Ovary (tissue), 9 donors: ENCODE results near the gene ATXN1. TPM values are rescaled to one million over a fixed set of nuclear protein-coding genes. Genes with fewer than 3 reads are reported as not detected.

Experiments
- DNase-seq, 5 donors: peaks; one replicate each; pipeline ENCODE4 v3.0.0-alpha.2; 2019 to 2020
- H3K27ac ChIP-seq, 2 donors: fragments of 200-600 bp; one replicate each; pipeline versions ENCODE4 v1.5.1 to v1.8.0; 2019 to 2022
- H3K27me3 ChIP-seq: fragments of 200-600 bp; one replicate; pipeline ENCODE4 v1.8.0; 2022
- H3K36me3 ChIP-seq: fragments of 200-600 bp; sonication (generic); one replicate; pipeline ENCODE4 v1.5.1; 2019
- H3K4me1 ChIP-seq: one replicate; pipeline ENCODE4 v1.8.1; 2013; ENCODE audit warnings: mild to moderate bottlenecking, moderate library complexity; ENCODE audit not compliant: insufficient read depth
- H3K4me3 ChIP-seq: fragments of 200-600 bp; sonication (generic); one replicate; pipeline ENCODE4 v1.5.1; 2017
- H3K9me3 ChIP-seq, 2 donors: fragments of 200-600 bp in 1 of 2; sonication (generic) in 1 of 2; one replicate each; pipeline versions ENCODE4 v1.5.1 to v1.8.1; 2013 to 2019; ENCODE audit warnings: mild to moderate bottlenecking in 1 of 2, moderate library complexity in 1 of 2
- EP300 ChIP-seq: sonication (generic); formaldehyde crosslinking; IDR thresholded peaks from one replicate; pipeline ENCODE4 v1.6.1; 2017; ENCODE audit warnings: antibody characterized with exemption
- POLR2A ChIP-seq: fragments of 450-650 bp; IDR thresholded peaks from one replicate; pipeline ENCODE4 v1.6.1; 2017; ENCODE audit warnings: antibody characterized with exemption, mild to moderate bottlenecking, moderate library complexity
- WGBS, 3 donors: extraction: QIAGEN DNeasy Blood & Tissue Kit in 1 of 3; methylation state at CpG; one replicate each; pipeline versions ENCODE4 v1.1.5 to v1.1.7; 2013 to 2017; 5-methylcytosine and 5-hydroxymethylcytosine counted together
- intact Hi-C, 4 donors: fragments of 100-400 bp; cut with DNase I; formaldehyde crosslinking; loops; one replicate each; pipeline versions ENCODE4 v1.11.0 to v1.15.1; 2022 to 2023
- polyA plus RNA-seq, 2 donors: library from polyadenylated mRNA; stranded (reverse); fragments of 200-250 nt in 1 of 2; fragments of 350-450 nt in 1 of 2; fragmentation: Illumina TruSeq in 1 of 2; extraction: RNeasy Lipid Tissue Mini Kit (QIAGEN cat#74804) in 1 of 2; gene quantifications; one replicate each; pipeline ENCODE4 v1.2.3, GENCODE V29; 2013 to 2014
- total RNA-seq, 7 donors: library from RNA; depleted of rRNA in 2 of 7; stranded (reverse); fragments of >200 nt in 2 of 7; fragmentation: NEBNext Ultra II Directional in 3 of 7; extraction: Animal tissue kit (Norgen Biotek cat#: 25700) in 3 of 7; gene quantifications; one replicate each; pipeline versions ENCODE4 v1.1.0 to v1.2.4, GENCODE V29; 2016 to 2023
- TF ChIP-seq, protein P1 (sequence below), 3 donors: fragments of 450-650 bp in 2 of 3; fragments of 200-600 bp in 1 of 3; IDR thresholded peaks; one replicate each; pipeline versions ENCODE4 v1.5.1 to v1.8.0; 2016 to 2022; ENCODE audit warnings: antibody characterized with exemption in 3 of 3, mild to moderate bottlenecking in 1 of 3
- donor health status: DM: no; HTN: no; CAD: no; lungs with moderate emphysema.
- donor health status: DM: no; HTN: no; CAD: no.
- donor health status: Bipolar disorder and iron deficiency.
- donor health status: DM: yes; HTN: yes; CAD: no.
- donor health status: DM: no; HTN: no; CAD: no.
- donor health status: DM: yes; HTN: yes; CAD: no.

Gene ATXN1
- total and polyA plus RNA-seq, 9 donors, result 7.3 to 38.2 (median 30.4) TPM

DNA sequence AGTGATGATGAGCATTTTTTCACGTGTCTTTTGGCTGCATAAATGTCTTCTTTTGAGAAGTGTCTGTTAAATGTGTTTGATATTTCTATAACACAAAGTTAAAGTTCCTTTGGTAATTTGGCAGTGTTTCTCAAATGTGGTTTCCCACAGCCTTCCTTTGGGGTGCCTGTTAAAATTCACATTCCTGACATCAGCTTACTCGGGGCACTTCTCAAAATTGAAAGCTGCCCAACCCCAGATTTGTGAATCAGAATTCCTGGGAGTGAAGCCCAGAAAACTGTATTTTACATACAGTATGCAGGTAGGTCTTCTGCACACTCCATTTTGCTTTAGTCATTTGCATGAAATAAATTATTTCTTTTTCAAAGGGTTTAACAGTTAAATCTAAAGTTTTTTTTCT, 315.0 kb downstream of the ATXN1 start:
- Histone ChIP-seq H3K4me3 (no peak overlapping the region), H3K4me1 (no peaks in the 10 kb centered on the region), H3K27me3 (no peaks in the 10 kb centered on the region), H3K9me3 (no peaks in the 10 kb centered on the region), H3K36me3 (no peaks in the 10 kb centered on the region), H3K27ac (no peak overlapping the region)
- intact Hi-C loops, result no loop called here
- 69 to 83% (median 83%) methylated on average over 2 of the region's 2 CpGs for WGBS, 3 donors
- DNase-seq, result no peak
- TF ChIP-seq EP300 (no peak), POLR2A (no peak)
- TF ChIP-seq, protein P1, sequence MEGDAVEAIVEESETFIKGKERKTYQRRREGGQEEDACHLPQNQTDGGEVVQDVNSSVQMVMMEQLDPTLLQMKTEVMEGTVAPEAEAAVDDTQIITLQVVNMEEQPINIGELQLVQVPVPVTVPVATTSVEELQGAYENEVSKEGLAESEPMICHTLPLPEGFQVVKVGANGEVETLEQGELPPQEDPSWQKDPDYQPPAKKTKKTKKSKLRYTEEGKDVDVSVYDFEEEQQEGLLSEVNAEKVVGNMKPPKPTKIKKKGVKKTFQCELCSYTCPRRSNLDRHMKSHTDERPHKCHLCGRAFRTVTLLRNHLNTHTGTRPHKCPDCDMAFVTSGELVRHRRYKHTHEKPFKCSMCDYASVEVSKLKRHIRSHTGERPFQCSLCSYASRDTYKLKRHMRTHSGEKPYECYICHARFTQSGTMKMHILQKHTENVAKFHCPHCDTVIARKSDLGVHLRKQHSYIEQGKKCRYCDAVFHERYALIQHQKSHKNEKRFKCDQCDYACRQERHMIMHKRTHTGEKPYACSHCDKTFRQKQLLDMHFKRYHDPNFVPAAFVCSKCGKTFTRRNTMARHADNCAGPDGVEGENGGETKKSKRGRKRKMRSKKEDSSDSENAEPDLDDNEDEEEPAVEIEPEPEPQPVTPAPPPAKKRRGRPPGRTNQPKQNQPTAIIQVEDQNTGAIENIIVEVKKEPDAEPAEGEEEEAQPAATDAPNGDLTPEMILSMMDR (IDR thresholded peaks at IDR 0.05), result no peak

- 89 to 97% (median 94%) methylated on average over 3 of the region's 3 CpGs for WGBS, 3 donors
- TF ChIP-seq, protein P1 (IDR thresholded peaks at IDR 0.05), result no peak
- no peak for TF ChIP-seq EP300
- H3K27ac ChIP-seq, result no peak overlapping the region
Measured at GRCh38 chr6:16442031-16442430, 319.2 kb downstream of the ATXN1 start.

GRCh38 chr6:16441262-16441661, 320.0 kb downstream of the ATXN1 start:
- Histone ChIP-seq H3K36me3 (no peaks in the 10 kb centered on the region), H3K9me3 (no peaks in the 10 kb centered on the region), H3K4me1 (peaks cover 1% of the 10 kb centered on the region), H3K27me3 (no peaks in the 10 kb centered on the region), H3K4me3 (no peak overlapping the region), H3K27ac (no peak overlapping the region)
- no peak for DNase-seq
- 66 to 94% (median 77%) methylated on average over 2 of the region's 2 CpGs for WGBS, 3 donors
- intact Hi-C loops, result no loop called here
- TF ChIP-seq, protein P1 (IDR thresholded peaks at IDR 0.05), result no peak
- no peak for TF ChIP-seq POLR2A
- no peak for TF ChIP-seq EP300

More at GRCh38 chr6:16442031-16442430, 319.2 kb downstream of the ATXN1 start:
- Histone ChIP-seq H3K4me3 (no peak overlapping the region), H3K36me3 (no peaks in the 10 kb centered on the region), H3K27me3 (no peaks in the 10 kb centered on the region), H3K9me3 (no peaks in the 10 kb centered on the region), H3K4me1 (peaks cover 1% of the 10 kb centered on the region)
- no peak for DNase-seq
- intact Hi-C loops, result no loop called here

- Histone ChIP-seq H3K4me3 (no peak overlapping the region), H3K4me1 (peaks cover 1% of the 10 kb centered on the region), H3K36me3 (no peaks in the 10 kb centered on the region), H3K27ac (no peak overlapping the region), H3K9me3 (no peaks in the 10 kb centered on the region), H3K27me3 (no peaks in the 10 kb centered on the region)
- intact Hi-C loops, result no loop called here
- 93 to 94% (median 93%) methylated on average over 7 of the region's 7 CpGs for WGBS, 3 donors
- no peak for DNase-seq
- TF ChIP-seq EP300 (no peak), POLR2A (no peak)
- TF ChIP-seq, protein P1 (IDR thresholded peaks at IDR 0.05), result no peak
Measured at GRCh38 chr6:16440636-16441212, 320.5 kb downstream of the ATXN1 start.
